Activated CD4-positive, alpha-beta T cell treated with anti-CD3 and anti-CD28 coated beads for 36 hours (primary cell): ENCODE measurements around the gene MBD1. TPM values are rescaled to one million over a fixed set of nuclear protein-coding genes. Genes with fewer than 3 reads are reported as not detected.

ENCODE experiments used
- ATAC-seq: fragments of 200-7000 bp; cut with Tn5 transposase; one replicate; pipeline ENCODE4 v1.10.0; 2021; ENCODE audit warnings: mild to moderate bottlenecking, moderate library complexity
- CTCF ChIA-PET: fragments of 350-600 bp; sonication (Branson Sonifier 250); formaldehyde crosslinking; loops from one replicate; lab custom pipeline; 2021; ENCODE audit warnings: antibody characterized with exemption; lab: Charles Lee
- POLR2A ChIA-PET: fragments of 350-600 bp; sonication (Branson Sonifier 250); formaldehyde crosslinking; loops from one replicate; lab custom pipeline; 2021; ENCODE audit warnings: antibody characterized with exemption, inconsistent platforms; lab: Charles Lee
- DNase-seq: peaks from one replicate; pipeline ENCODE4 v3.0.0-alpha.2; 2020
- H3K27ac Mint-ChIP-seq: one replicate; pipeline ENCODE4 v1.8.0; 2021; ENCODE audit warnings: mixed read lengths
- H3K27me3 Mint-ChIP-seq: one replicate; pipeline ENCODE4 v1.8.0; 2021; ENCODE audit warnings: mixed read lengths
- H3K36me3 Mint-ChIP-seq: one replicate; pipeline ENCODE4 v1.8.0; 2021; ENCODE audit warnings: low read depth, mixed read lengths
- H3K4me1 Mint-ChIP-seq: one replicate; pipeline ENCODE4 v1.8.0; 2021; ENCODE audit warnings: mixed read lengths
- H3K4me3 Mint-ChIP-seq: one replicate; pipeline ENCODE4 v1.8.0; 2021; ENCODE audit warnings: mild to moderate bottlenecking, moderate library complexity, mixed read lengths
- H3K9me3 Mint-ChIP-seq: one replicate; pipeline ENCODE4 v1.8.0; 2021; ENCODE audit warnings: low read depth, mixed read lengths
- intact Hi-C, 2 experiments: fragments of 100-400 bp; cut with DNase I in 1 of 2; cut with micrococcal nuclease in 1 of 2; formaldehyde crosslinking; loops; one replicate each; pipeline versions ENCODE4 v1.14.2 to v1.15.1; 2022 to 2024; cut with DNase I, micrococcal nuclease
- total RNA-seq, 2 experiments: library from RNA; stranded (reverse); gene quantifications; one replicate each; pipeline ENCODE4 v1.2.3, GENCODE V29; 2021

MBD1 gene, protein sequence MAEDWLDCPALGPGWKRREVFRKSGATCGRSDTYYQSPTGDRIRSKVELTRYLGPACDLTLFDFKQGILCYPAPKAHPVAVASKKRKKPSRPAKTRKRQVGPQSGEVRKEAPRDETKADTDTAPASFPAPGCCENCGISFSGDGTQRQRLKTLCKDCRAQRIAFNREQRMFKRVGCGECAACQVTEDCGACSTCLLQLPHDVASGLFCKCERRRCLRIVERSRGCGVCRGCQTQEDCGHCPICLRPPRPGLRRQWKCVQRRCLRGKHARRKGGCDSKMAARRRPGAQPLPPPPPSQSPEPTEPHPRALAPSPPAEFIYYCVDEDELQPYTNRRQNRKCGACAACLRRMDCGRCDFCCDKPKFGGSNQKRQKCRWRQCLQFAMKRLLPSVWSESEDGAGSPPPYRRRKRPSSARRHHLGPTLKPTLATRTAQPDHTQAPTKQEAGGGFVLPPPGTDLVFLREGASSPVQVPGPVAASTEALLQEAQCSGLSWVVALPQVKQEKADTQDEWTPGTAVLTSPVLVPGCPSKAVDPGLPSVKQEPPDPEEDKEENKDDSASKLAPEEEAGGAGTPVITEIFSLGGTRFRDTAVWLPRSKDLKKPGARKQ
- 10 to 100 TPM; 62.2 to 70.5 TPM for total RNA-seq

DNA sequence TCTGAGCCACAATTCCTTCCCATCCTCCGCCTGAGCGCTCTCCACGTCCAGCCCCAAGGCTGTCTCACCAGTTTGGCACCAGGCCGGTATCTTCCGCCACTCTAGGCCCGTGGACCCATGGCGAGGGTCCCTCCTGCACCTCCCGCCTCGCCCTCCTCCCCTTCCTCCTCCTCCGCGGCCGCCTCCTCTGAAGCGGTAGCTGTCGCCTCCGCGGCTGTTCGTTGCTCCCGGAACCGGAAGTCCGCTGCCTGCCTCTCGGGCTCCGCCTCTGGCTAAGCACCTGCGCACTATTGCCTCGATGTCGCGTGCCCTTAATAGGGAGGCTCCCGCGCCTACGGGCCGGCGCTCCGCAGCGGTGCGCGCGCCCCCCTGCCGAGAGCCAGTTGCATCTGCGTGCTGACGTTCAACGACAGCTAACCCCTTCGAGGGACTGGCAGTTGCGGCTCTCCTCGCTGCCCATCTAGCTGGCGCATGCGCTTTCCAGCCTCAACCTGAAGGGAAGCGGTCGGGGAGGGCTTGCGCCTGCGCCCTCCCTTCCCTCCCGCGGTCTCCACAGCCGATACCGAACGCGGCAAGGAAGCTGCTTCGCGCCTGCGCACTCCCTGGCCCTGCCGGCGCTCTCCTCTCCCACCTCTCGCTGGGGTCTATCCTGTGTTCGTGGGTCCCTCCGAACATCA is at the start of gene MBD1:
Gene MBD1, minus strand, starts transcription at position 229 of the 677 bp plus-strand sequence. CDS start 1,531 bp downstream, outside the sequence.
- peak; percentile 97 for DNase-seq
- H3K36me3 Mint-ChIP-seq = peaks cover 64% of the 10 kb centered on the region
- H3K27me3 Mint-ChIP-seq = no peaks in the 10 kb centered on the region
- ChIA-PET POLR2A (interaction anchor here (0.6 to 1.4 kb wide), 4 partner anchors 15 to 1510 kb away, joined by 3 to 6 read pairs (median 3); partner anchors contain the start of gene CFAP53), CTCF (interaction anchor here (0.6 to 2.1 kb wide), 9 partner anchors 11 to 1861 kb away, joined by 3 to 7 read pairs (median 3); partner anchors contain the start of gene CFAP53)
- intact Hi-C loops = loop anchor here (1.0 to 10.0 kb wide), 8 partner anchors 15 to 1327 kb away; partner anchors contain the start of genes CFAP53 (in 2 of the 2), ELAC1 (in 1 of the 2), ME2 (in 1 of the 2) and RPL17 (in 1 of the 2)
- peak within 1 kb of the TSS; percentile 79 for H3K27ac Mint-ChIP-seq
- H3K4me1 Mint-ChIP-seq = peaks cover 35% of the 10 kb centered on the region
- peak; percentile 91 for ATAC-seq
- peak within 1 kb of the TSS; percentile 91 for H3K4me3 Mint-ChIP-seq
- H3K9me3 Mint-ChIP-seq = no peaks in the 10 kb centered on the region

DNA sequence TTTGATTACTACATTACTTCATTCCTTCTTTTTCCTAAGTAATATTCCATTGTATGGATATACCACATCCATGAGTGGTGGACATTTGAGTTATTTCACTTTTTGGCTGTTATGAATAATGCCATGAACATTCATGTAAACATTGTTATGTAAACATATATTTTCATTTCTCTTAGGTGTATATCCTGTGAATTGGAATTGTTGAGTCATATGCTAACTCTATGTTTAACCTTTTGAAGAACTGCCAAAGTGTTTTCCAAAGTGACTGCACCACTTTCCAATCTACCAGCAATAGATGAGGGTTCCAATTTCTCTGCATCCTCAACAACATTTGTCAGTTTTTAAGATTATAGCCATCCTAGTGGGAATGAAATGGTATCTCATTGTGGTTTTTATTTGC is 48.9 kb upstream of the MBD1 start:
- ChIA-PET POLR2A (no interaction called here), CTCF (no interaction called here)
- Mint-ChIP-seq H3K4me1 (no peaks in the 10 kb centered on the region), H3K9me3 (no peaks in the 10 kb centered on the region), H3K27ac (no peak overlapping the region), H3K4me3 (no peak overlapping the region), H3K36me3 (no peaks in the 10 kb centered on the region), H3K27me3 (peaks cover 10% of the 10 kb centered on the region)
- intact Hi-C loops = no loop called here
- ATAC-seq = no peak
- DNase-seq = no peak

DNA sequence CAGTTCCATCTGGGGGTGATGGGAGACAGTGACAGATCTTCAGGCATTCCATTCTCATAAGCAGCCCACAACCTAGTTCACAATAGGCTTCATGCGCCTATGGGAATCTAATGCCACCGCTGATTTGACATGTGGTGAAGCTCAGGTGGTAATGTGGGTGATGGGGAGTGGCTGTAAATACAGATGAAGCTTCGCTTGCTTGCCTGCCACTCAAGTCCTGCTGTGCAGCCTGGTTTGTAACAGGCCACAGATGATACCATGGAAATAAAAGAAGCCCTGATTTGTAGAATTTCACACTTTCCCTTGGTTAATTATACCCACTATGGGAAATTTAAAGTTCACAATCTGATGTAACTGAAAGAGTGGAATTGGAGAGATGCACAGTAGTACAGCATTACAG is 46.7 kb upstream of the MBD1 start:
- ATAC-seq (no peak), DNase-seq (no peak)
- H3K4me3 Mint-ChIP-seq = no peak overlapping the region
- CTCF ChIA-PET = no interaction called here
- intact Hi-C loops = no loop called here
- peaks cover 10% of the 10 kb centered on the region for H3K27me3 Mint-ChIP-seq
- H3K4me1 Mint-ChIP-seq = no peaks in the 10 kb centered on the region
- H3K9me3 Mint-ChIP-seq = no peaks in the 10 kb centered on the region
- POLR2A ChIA-PET = no interaction called here
- H3K27ac Mint-ChIP-seq = no peak overlapping the region
- no peaks in the 10 kb centered on the region for H3K36me3 Mint-ChIP-seq

DNA sequence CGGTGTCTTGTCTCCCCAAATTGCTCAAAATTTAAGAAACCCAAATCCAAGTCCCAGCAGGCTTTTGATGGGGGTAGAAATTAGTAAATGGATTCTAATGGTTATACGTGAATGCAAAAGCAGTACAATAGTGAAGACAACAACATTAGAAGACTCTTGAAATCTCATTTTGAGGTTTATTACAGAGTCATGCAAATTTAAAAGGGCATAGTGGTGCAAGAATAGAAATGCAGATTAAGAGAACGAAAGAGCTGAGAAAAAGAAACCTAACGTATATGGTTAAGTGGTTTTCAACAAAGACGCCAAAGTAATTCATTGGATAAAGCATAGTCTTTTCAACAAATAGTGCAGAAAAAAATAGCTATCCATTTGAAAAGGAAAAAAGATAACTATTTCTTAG is 39.4 kb upstream of the MBD1 start:
- H3K27me3 Mint-ChIP-seq = peaks cover 3% of the 10 kb centered on the region
- DNase-seq (no peak), ATAC-seq (peak; percentile 42)
- H3K4me1 Mint-ChIP-seq = peaks cover 2% of the 10 kb centered on the region
- H3K36me3 Mint-ChIP-seq = no peaks in the 10 kb centered on the region
- CTCF ChIA-PET = interaction anchor here (0.6 kb wide), 2 partner anchors 214 to 346 kb away, joined by 3 to 4 read pairs; no protein-coding TSS in a partner anchor
- no peak overlapping the region for H3K4me3 Mint-ChIP-seq
- no peak overlapping the region for H3K27ac Mint-ChIP-seq
- intact Hi-C loops = no loop called here
- POLR2A ChIA-PET = no interaction called here
- H3K9me3 Mint-ChIP-seq = no peaks in the 10 kb centered on the region

DNA sequence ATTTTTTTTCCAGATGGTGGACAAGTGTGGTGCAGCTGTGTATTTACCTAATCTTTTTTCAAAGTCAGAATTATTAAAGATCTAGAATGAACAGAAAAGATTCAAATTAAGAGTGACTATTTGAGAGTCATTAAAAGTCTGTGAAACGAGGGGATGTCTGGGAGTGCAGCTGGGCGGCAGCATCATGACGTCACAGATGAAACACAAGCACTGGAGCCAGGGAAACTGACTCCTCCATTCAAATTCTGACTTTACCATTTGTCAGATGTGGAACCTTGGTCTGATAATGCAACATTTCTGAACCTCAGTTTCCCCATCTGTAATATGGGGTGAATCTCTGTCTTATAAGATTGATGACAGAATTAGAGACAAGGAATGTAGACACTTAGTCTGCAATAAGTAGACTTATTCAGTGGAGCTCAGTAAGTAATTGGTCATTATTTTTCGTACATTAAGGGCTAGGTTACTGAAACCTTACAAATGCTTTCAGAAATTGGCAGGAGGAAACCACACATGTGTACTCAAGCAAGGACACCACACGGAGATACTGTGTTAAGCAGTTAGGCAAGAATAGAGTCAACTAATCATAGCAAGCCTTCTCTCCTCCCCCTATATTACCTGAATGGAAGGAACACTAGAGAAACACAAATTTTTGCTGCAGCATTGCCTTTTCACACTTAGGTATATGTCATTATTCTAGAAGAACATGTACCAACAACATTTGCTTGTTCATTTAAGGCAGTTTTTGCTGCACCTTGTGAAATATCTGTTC is 34.0 kb upstream of the MBD1 start:
- intact Hi-C loops = no loop called here
- POLR2A ChIA-PET = no interaction called here
- CTCF ChIA-PET = interaction anchor here (0.5 to 1.5 kb wide), 3 partner anchors 22 to 64 kb away, joined by 3 to 4 read pairs (median 3); no protein-coding TSS in a partner anchor
- no peaks in the 10 kb centered on the region for H3K36me3 Mint-ChIP-seq
- ATAC-seq (no peak), DNase-seq (no peak)
- no peak overlapping the region for H3K27ac Mint-ChIP-seq
- peaks cover 5% of the 10 kb centered on the region for H3K27me3 Mint-ChIP-seq
- H3K4me3 Mint-ChIP-seq = no peak overlapping the region
- no peaks in the 10 kb centered on the region for H3K9me3 Mint-ChIP-seq
- H3K4me1 Mint-ChIP-seq = no peaks in the 10 kb centered on the region

DNA sequence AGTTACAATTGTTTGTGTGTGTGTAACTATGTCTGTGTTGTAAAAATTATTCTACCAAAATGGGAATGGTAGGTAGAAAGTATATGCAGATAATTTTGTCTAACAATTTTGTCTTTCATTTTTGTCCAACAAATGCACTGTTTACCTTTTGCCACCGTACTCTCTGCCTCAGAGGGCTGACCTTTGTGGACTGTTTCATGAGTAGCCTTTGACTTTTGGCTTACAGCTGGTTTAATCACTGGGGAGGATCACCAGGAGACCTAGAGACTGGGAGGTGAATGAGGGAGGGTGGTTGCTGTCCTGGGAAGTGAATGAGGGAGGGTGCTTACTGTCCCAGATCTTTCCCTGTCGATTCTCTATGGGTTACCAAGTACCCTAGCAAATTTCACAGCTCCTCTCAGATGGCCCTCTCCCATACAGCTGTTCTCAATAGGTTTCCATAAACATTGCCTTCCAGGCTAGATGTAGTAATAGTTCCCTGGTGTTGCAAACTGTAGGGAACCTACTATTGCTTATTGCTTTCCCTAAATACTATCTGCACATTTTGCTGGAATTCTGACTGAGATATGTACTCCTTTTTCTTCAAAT is 32.6 kb upstream of the MBD1 start:
- Mint-ChIP-seq H3K4me1 (no peaks in the 10 kb centered on the region), H3K9me3 (no peaks in the 10 kb centered on the region), H3K27me3 (peaks cover 5% of the 10 kb centered on the region), H3K27ac (no peak overlapping the region), H3K4me3 (no peak overlapping the region), H3K36me3 (no peaks in the 10 kb centered on the region)
- ChIA-PET CTCF (interaction anchor here (1.5 kb wide), 1 partner anchor 44 kb away, joined by 4 read pairs; no protein-coding TSS in a partner anchor), POLR2A (no interaction called here)
- ATAC-seq (no peak), DNase-seq (no peak)
- intact Hi-C loops = no loop called here

DNA sequence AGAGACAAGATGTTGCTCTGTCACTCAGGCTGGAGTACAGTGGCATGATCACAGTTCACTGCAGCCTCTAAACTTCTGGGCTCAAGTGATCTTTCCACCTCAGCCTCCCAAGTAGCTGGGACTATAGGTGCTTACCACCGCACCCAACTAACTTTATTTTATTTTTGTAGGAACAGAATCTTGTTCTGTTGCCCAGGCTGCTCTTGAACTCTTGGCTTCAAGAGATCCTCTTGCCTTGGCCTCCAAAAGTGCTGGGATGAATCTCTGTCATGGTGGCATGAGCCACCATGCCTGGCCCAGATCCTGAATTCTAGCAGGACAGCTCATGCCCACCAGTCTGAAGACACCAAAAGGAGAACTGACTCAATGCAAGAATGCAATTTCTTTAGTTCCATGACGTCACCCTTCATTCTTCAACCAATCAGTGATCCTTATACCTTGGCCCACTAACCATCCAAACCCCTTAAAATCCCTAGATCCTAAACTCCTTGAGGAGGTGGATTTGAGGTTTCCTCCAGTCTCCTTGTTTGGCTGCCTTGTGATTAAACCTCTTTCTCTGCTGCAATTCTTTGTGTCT is 31.8 kb upstream of the MBD1 start:
- peaks cover 5% of the 10 kb centered on the region for H3K4me1 Mint-ChIP-seq
- H3K27me3 Mint-ChIP-seq = peaks cover 5% of the 10 kb centered on the region
- H3K9me3 Mint-ChIP-seq = no peaks in the 10 kb centered on the region
- ATAC-seq = no peak
- no peak for DNase-seq
- CTCF ChIA-PET = no interaction called here
- H3K36me3 Mint-ChIP-seq = no peaks in the 10 kb centered on the region
- intact Hi-C loops = no loop called here
- no peak overlapping the region for H3K4me3 Mint-ChIP-seq
- POLR2A ChIA-PET = no interaction called here
- no peak overlapping the region for H3K27ac Mint-ChIP-seq

DNA sequence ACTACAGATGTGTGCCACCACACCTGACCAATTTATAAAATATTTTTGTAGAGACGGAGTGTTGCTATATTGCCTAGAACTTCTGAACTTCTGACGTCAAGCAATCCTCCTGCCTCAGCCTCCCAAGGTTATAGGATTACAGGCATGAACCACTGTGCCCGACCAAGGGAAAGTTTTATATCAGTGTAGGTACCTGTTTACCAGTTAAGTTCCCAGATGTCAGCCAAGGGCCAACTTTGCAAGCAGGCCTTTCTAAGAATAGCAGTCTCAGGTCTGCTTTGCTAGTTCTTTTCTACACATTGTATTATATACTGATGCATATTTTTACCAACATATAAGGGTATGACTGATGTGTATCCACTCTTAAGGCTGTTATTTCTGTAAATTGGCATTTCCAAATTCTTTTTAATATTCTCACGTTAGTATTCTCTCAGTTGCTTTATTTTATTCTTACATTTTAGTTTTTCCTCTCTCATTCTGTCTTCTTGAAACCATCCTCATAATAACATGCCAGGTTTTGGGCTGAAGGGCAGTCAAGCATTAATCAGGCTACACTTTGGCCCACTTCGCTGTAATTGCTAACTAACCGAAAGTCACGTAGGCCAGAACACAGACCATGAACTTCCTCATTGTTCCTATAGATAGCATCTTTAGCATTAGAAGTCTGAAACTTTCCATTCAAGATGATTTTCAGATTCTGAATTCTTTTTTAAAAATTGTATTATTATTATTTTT is 31.1 kb upstream of the MBD1 start:
- DNase-seq = no peak
- Mint-ChIP-seq H3K27me3 (peaks cover 5% of the 10 kb centered on the region), H3K27ac (no peak overlapping the region), H3K9me3 (no peaks in the 10 kb centered on the region), H3K4me1 (peaks cover 9% of the 10 kb centered on the region), H3K36me3 (no peaks in the 10 kb centered on the region), H3K4me3 (no peak overlapping the region)
- intact Hi-C loops = no loop called here
- CTCF ChIA-PET = no interaction called here
- POLR2A ChIA-PET = no interaction called here
- no peak for ATAC-seq

DNA sequence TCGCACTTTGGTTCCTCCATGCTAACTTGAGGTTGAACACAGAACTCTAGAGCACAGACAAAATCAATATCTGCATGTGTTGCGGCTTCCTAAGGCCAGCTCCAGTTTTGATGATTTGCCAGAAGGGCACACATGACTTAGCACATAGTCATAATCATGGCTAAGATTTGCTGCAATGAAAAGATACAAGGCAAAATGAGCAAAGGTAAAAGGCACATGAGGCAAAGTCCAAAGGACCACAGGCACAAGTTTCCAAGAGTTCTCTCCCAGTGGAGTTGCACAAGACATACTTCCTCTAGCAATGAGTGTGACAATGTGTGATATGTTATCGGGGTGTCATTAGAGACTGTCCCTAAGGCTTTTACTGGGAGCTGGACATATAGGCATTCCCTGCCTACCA is 30.3 kb upstream of the MBD1 start:
- Mint-ChIP-seq H3K27me3 (peaks cover 3% of the 10 kb centered on the region), H3K36me3 (no peaks in the 10 kb centered on the region), H3K27ac (no peak overlapping the region), H3K4me3 (no peak overlapping the region), H3K4me1 (peaks cover 11% of the 10 kb centered on the region), H3K9me3 (no peaks in the 10 kb centered on the region)
- CTCF ChIA-PET = interaction anchor here (0.5 kb wide), 1 partner anchor 117 kb away, joined by 4 read pairs; the partner anchor contains the start of gene MYO5B
- no peak for ATAC-seq
- DNase-seq = no peak
- POLR2A ChIA-PET = interaction anchor here (0.6 kb wide), 1 partner anchor 67 kb away, joined by 4 read pairs; no protein-coding TSS in a partner anchor
- intact Hi-C loops = no loop called here

DNA sequence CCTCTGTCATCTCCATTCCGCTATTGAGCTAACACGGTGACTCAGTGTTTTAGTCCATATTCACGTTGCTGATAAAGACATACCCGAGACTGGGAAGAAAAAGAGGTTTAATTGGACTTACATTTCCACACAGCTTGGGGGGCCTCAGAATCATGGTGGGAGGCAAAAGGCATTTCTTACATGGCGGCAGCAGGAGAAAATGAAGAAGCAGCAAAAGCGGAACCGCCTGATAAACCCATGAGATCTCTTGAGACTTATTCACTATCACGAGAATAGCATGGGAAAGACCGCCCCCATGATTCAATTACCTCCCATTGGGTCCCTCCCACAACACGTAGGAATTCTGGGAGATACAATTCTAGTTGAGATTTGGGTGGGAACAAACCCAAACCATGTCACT is 28.8 kb upstream of the MBD1 start:
- ChIA-PET POLR2A (no interaction called here), CTCF (no interaction called here)
- DNase-seq (no peak), ATAC-seq (no peak)
- H3K9me3 Mint-ChIP-seq = no peaks in the 10 kb centered on the region
- peaks cover 4% of the 10 kb centered on the region for H3K27me3 Mint-ChIP-seq
- intact Hi-C loops = no loop called here
- H3K27ac Mint-ChIP-seq = no peak overlapping the region
- H3K4me1 Mint-ChIP-seq = peaks cover 11% of the 10 kb centered on the region
- H3K4me3 Mint-ChIP-seq = no peak overlapping the region
- H3K36me3 Mint-ChIP-seq = no peaks in the 10 kb centered on the region
